Measurements from ENCODE around the gene C5orf63. TPM values are rescaled to one million over a fixed set of nuclear protein-coding genes. Genes with fewer than 3 reads are reported as not detected.

Gene C5orf63
- polyA plus RNA-seq, 1 donor (not counting 4 experiments of a cell fraction or from before 2014, with no cell fraction given): 7.2 TPM

GRCh38 chr5:127040796-127041520, 32.3 kb downstream of the C5orf63 start:
- FAIRE-seq: peak; percentile 87

GRCh38 chr5:127038550-127038949, 34.8 kb downstream of the C5orf63 start:
- H3K79me2 ChIP-seq (ENCODE audit: control insufficient read depth, insufficient read depth, low read length): no peaks in the 10 kb centered on the region
- no peaks in the 10 kb centered on the region for H3K36me3 ChIP-seq (ENCODE audit: control insufficient read depth in 2 of 2, extremely low read depth in 1 of 2, insufficient read depth in 2 of 2, low read length in 2 of 2)
- no peak overlapping the region for H3K27ac ChIP-seq (ENCODE audit: control insufficient read depth, insufficient read depth, low read length)
- TF ChIP-seq EZH2 (IDR thresholded peaks at IDR 0.05; ENCODE audit: low read length): no peak
- TF ChIP-seq CTCF (optimal IDR thresholded peaks at IDR 0.05 in 1 of 3, IDR thresholded peaks at IDR 0.05 in 1 of 3, conservative IDR thresholded peaks at IDR 0.05 in 1 of 3; ENCODE audit: extremely low read depth in 1 of 3, insufficient read depth in 2 of 3, low read length in 3 of 3): no peak
- FAIRE-seq: no peak
- H4K20me1 ChIP-seq (ENCODE audit: control insufficient read depth, extremely low read depth, insufficient read depth, low read length): no peaks in the 10 kb centered on the region
- no peaks in the 10 kb centered on the region for H3K9me3 ChIP-seq (ENCODE audit: control insufficient read depth, low read depth, low read length)
- no peak overlapping the region for H2AFZ ChIP-seq (ENCODE audit: control insufficient read depth, low read length)
- DNase-seq (ENCODE audit: low read depth, low spot score): no peak
- no peaks in the 10 kb centered on the region for H3K27me3 ChIP-seq (ENCODE audit: control insufficient read depth, extremely low read depth, insufficient read depth, low read length)
- peaks cover 20% of the 10 kb centered on the region for H3K4me1 ChIP-seq (ENCODE audit: control insufficient read depth, extremely low read depth, insufficient read depth, low read length)
- no peak overlapping the region for H3K4me3 ChIP-seq (ENCODE audit: control insufficient read depth in 2 of 3, extremely low read depth in 1 of 3, insufficient read depth in 2 of 3, low read depth in 1 of 3, low read length in 3 of 3)
- dilution Hi-C loops (cut with MboI; ENCODE audit: extremely low pct_ligation_motif_present, low sequenced_read_pairs): no loop called here
- no peak overlapping the region for H3K4me2 ChIP-seq (ENCODE audit: control insufficient read depth, extremely low read depth, insufficient read depth, low read depth, low read length)
- no peaks in the 10 kb centered on the region for H3K9me1 ChIP-seq (ENCODE audit: control insufficient read depth, extremely low read depth, insufficient read depth, low read length)
- no peak overlapping the region for H3K9ac ChIP-seq (ENCODE audit: control insufficient read depth, extremely low read depth, insufficient read depth, low read length)

More at GRCh38 chr5:127040796-127041520, 32.3 kb downstream of the C5orf63 start:
- no peaks in the 10 kb centered on the region for H3K9me1 ChIP-seq (ENCODE audit: control insufficient read depth, extremely low read depth, insufficient read depth, low read length)
- no peaks in the 10 kb centered on the region for H3K9me3 ChIP-seq (ENCODE audit: control insufficient read depth, low read depth, low read length)
- H3K27ac ChIP-seq (ENCODE audit: control insufficient read depth, insufficient read depth, low read length): peak overlapping the region; percentile 31
- no peaks in the 10 kb centered on the region for H3K79me2 ChIP-seq (ENCODE audit: control insufficient read depth, insufficient read depth, low read length)
- dilution Hi-C loops (cut with MboI; ENCODE audit: extremely low pct_ligation_motif_present, low sequenced_read_pairs): no loop called here
- peak; percentile 17 for DNase-seq (ENCODE audit: low read depth, low spot score)
- H3K27me3 ChIP-seq (ENCODE audit: control insufficient read depth, extremely low read depth, insufficient read depth, low read length): no peaks in the 10 kb centered on the region
- peak overlapping the region; percentile 2 for H3K9ac ChIP-seq (ENCODE audit: control insufficient read depth, extremely low read depth, insufficient read depth, low read length)
- H4K20me1 ChIP-seq (ENCODE audit: control insufficient read depth, extremely low read depth, insufficient read depth, low read length): no peaks in the 10 kb centered on the region
- H3K4me1 ChIP-seq (ENCODE audit: control insufficient read depth, extremely low read depth, insufficient read depth, low read length): peaks cover 20% of the 10 kb centered on the region
- H2AFZ ChIP-seq (ENCODE audit: control insufficient read depth, low read length): peak overlapping the region; percentile 41
- H3K4me3 ChIP-seq (ENCODE audit: control insufficient read depth in 2 of 3, extremely low read depth in 1 of 3, insufficient read depth in 2 of 3, low read depth in 1 of 3, low read length in 3 of 3): peak overlapping the region in 1 of 3 experiments; percentile 35
- H3K4me2 ChIP-seq (ENCODE audit: control insufficient read depth, extremely low read depth, insufficient read depth, low read depth, low read length): peak overlapping the region; percentile 72
- H3K36me3 ChIP-seq (ENCODE audit: control insufficient read depth in 2 of 2, extremely low read depth in 1 of 2, insufficient read depth in 2 of 2, low read length in 2 of 2): no peaks in the 10 kb centered on the region
- TF ChIP-seq EZH2 (IDR thresholded peaks at IDR 0.05; ENCODE audit: low read length): no peak
- TF ChIP-seq CTCF (optimal IDR thresholded peaks at IDR 0.05 in 1 of 3, IDR thresholded peaks at IDR 0.05 in 1 of 3, conservative IDR thresholded peaks at IDR 0.05 in 1 of 3; ENCODE audit: extremely low read depth in 1 of 3, insufficient read depth in 2 of 3, low read length in 3 of 3): no peak
